ENCODE measurements around the gene MINDY4.

The MINDY4 gene

GRCh38 chr7:30787486-30787885 lies 16.3 kb downstream of the MINDY4 start:
- Histone ChIP-seq H3K36me3 (ENCODE audit: insufficient read depth, insufficient read length, low read length) (peaks cover 74% of the 10 kb centered on the region), H3K4me3 (ENCODE audit: insufficient read length, low read depth) (no peak overlapping the region), H3K4me1 (ENCODE audit: insufficient read depth, insufficient read length) (no peaks in the 10 kb centered on the region), H3K9ac (ENCODE audit: insufficient read length, low read depth) (no peak overlapping the region), H3K9me3 (ENCODE audit: insufficient read depth, low read length) (no peaks in the 10 kb centered on the region), H3K27me3 (ENCODE audit: insufficient read depth, insufficient read length) (no peaks in the 10 kb centered on the region)
- TF ChIP-seq ZNF274 (IDR thresholded peaks at IDR 0.05; ENCODE audit: low read depth, low read length) (no peak), YY1 (IDR thresholded peaks at IDR 0.05; ENCODE audit: insufficient read depth, insufficient read length) (no peak)
- no peak for DNase-seq (ENCODE audit: low read depth, low spot score)

- no peak for DNase-seq (ENCODE audit: low read depth, low spot score)
- Histone ChIP-seq H3K4me3 (ENCODE audit: insufficient read length, low read depth) (no peak overlapping the region), H3K4me1 (ENCODE audit: insufficient read depth, insufficient read length) (no peaks in the 10 kb centered on the region), H3K36me3 (ENCODE audit: insufficient read depth, insufficient read length, low read length) (peaks cover 67% of the 10 kb centered on the region), H3K27me3 (ENCODE audit: insufficient read depth, insufficient read length) (no peaks in the 10 kb centered on the region), H3K9ac (ENCODE audit: insufficient read length, low read depth) (no peak overlapping the region), H3K9me3 (ENCODE audit: insufficient read depth, low read length) (no peaks in the 10 kb centered on the region)
- TF ChIP-seq SUZ12 (IDR thresholded peaks at IDR 0.05; ENCODE audit: extremely low read depth, insufficient read depth, insufficient read length) (no peak), ZNF274 (IDR thresholded peaks at IDR 0.05; ENCODE audit: low read depth, low read length) (no peak), YY1 (IDR thresholded peaks at IDR 0.05; ENCODE audit: insufficient read depth, insufficient read length) (no peak)
These were observed 17.6 kb downstream of the MINDY4 start for GRCh38 chr7:30788640-30789333.

- Histone ChIP-seq H3K36me3 (ENCODE audit: insufficient read depth, insufficient read length, low read length) (peaks cover 67% of the 10 kb centered on the region), H3K9me3 (ENCODE audit: insufficient read depth, low read length) (no peaks in the 10 kb centered on the region), H3K4me1 (ENCODE audit: insufficient read depth, insufficient read length) (no peaks in the 10 kb centered on the region), H3K4me3 (ENCODE audit: insufficient read length, low read depth) (no peak overlapping the region), H3K27me3 (ENCODE audit: insufficient read depth, insufficient read length) (no peaks in the 10 kb centered on the region), H3K9ac (ENCODE audit: insufficient read length, low read depth) (no peak overlapping the region)
- no peak for DNase-seq (ENCODE audit: low read depth, low spot score)
- TF ChIP-seq SUZ12 (IDR thresholded peaks at IDR 0.05; ENCODE audit: extremely low read depth, insufficient read depth, insufficient read length) (no peak), YY1 (IDR thresholded peaks at IDR 0.05; ENCODE audit: insufficient read depth, insufficient read length) (no peak), ZNF274 (IDR thresholded peaks at IDR 0.05; ENCODE audit: low read depth, low read length) (no peak)
These were observed 18.1 kb downstream of the MINDY4 start for GRCh38 chr7:30789334-30789711.

- H3K9ac ChIP-seq (ENCODE audit: insufficient read length, low read depth): no peak overlapping the region
- no peak overlapping the region for H3K4me3 ChIP-seq (ENCODE audit: insufficient read length, low read depth)
- H3K4me1 ChIP-seq (ENCODE audit: insufficient read depth, insufficient read length): no peaks in the 10 kb centered on the region
- no peaks in the 10 kb centered on the region for H3K27me3 ChIP-seq (ENCODE audit: insufficient read depth, insufficient read length)
- TF ChIP-seq ZNF274 (IDR thresholded peaks at IDR 0.05; ENCODE audit: low read depth, low read length): no peak
- TF ChIP-seq YY1 (IDR thresholded peaks at IDR 0.05; ENCODE audit: insufficient read depth, insufficient read length): no peak
- no peak for TF ChIP-seq SUZ12 (IDR thresholded peaks at IDR 0.05; ENCODE audit: extremely low read depth, insufficient read depth, insufficient read length)
- no peak for DNase-seq (ENCODE audit: low read depth, low spot score)
- H3K36me3 ChIP-seq (ENCODE audit: insufficient read depth, insufficient read length, low read length): peaks cover 63% of the 10 kb centered on the region
- H3K9me3 ChIP-seq (ENCODE audit: insufficient read depth, low read length): no peaks in the 10 kb centered on the region
These were observed 19.1 kb downstream of the MINDY4 start for GRCh38 chr7:30790356-30790755.

- Histone ChIP-seq H3K27me3 (ENCODE audit: insufficient read depth, insufficient read length) (no peaks in the 10 kb centered on the region), H3K4me3 (ENCODE audit: insufficient read length, low read depth) (no peak overlapping the region), H3K4me1 (ENCODE audit: insufficient read depth, insufficient read length) (no peaks in the 10 kb centered on the region), H3K9me3 (ENCODE audit: insufficient read depth, low read length) (no peaks in the 10 kb centered on the region), H3K36me3 (ENCODE audit: insufficient read depth, insufficient read length, low read length) (peaks cover 57% of the 10 kb centered on the region), H3K9ac (ENCODE audit: insufficient read length, low read depth) (no peak overlapping the region)
- no peak for DNase-seq (ENCODE audit: low read depth, low spot score)
- TF ChIP-seq ZNF274 (IDR thresholded peaks at IDR 0.05; ENCODE audit: low read depth, low read length) (no peak), YY1 (IDR thresholded peaks at IDR 0.05; ENCODE audit: insufficient read depth, insufficient read length) (no peak), SUZ12 (IDR thresholded peaks at IDR 0.05; ENCODE audit: extremely low read depth, insufficient read depth, insufficient read length) (no peak)
These were observed 19.9 kb downstream of the MINDY4 start for GRCh38 chr7:30791114-30791513.

GRCh38 chr7:30795161-30795948 lies 24.1 kb downstream of the MINDY4 start:
- H3K4me1 ChIP-seq (ENCODE audit: insufficient read depth, insufficient read length): no peaks in the 10 kb centered on the region
- no peak overlapping the region for H3K4me3 ChIP-seq (ENCODE audit: insufficient read length, low read depth)
- DNase-seq (ENCODE audit: low read depth, low spot score): no peak
- no peaks in the 10 kb centered on the region for H3K27me3 ChIP-seq (ENCODE audit: insufficient read depth, insufficient read length)
- no peaks in the 10 kb centered on the region for H3K9me3 ChIP-seq (ENCODE audit: insufficient read depth, low read length)
- H3K36me3 ChIP-seq (ENCODE audit: insufficient read depth, insufficient read length, low read length): peaks cover 37% of the 10 kb centered on the region
- no peak overlapping the region for H3K9ac ChIP-seq (ENCODE audit: insufficient read length, low read depth)
- TF ChIP-seq SUZ12 (IDR thresholded peaks at IDR 0.05; ENCODE audit: extremely low read depth, insufficient read depth, insufficient read length): no peak
- no peak for TF ChIP-seq ZNF274 (IDR thresholded peaks at IDR 0.05; ENCODE audit: low read depth, low read length)

GRCh38 chr7:30796105-30796869 lies 25.1 kb downstream of the MINDY4 start:
- Histone ChIP-seq H3K4me1 (ENCODE audit: insufficient read depth, insufficient read length) (peaks cover 2% of the 10 kb centered on the region), H3K9me3 (ENCODE audit: insufficient read depth, low read length) (no peaks in the 10 kb centered on the region), H3K36me3 (ENCODE audit: insufficient read depth, insufficient read length, low read length) (peaks cover 37% of the 10 kb centered on the region), H3K27me3 (ENCODE audit: insufficient read depth, insufficient read length) (no peaks in the 10 kb centered on the region), H3K9ac (ENCODE audit: insufficient read length, low read depth) (no peak overlapping the region), H3K4me3 (ENCODE audit: insufficient read length, low read depth) (no peak overlapping the region)
- DNase-seq (ENCODE audit: low read depth, low spot score): no peak
- no peak for TF ChIP-seq YY1 (IDR thresholded peaks at IDR 0.05; ENCODE audit: insufficient read depth, insufficient read length)
- no peak for TF ChIP-seq ZNF274 (IDR thresholded peaks at IDR 0.05; ENCODE audit: low read depth, low read length)
- TF ChIP-seq SUZ12 (IDR thresholded peaks at IDR 0.05; ENCODE audit: extremely low read depth, insufficient read depth, insufficient read length): no peak

Data from NT2/D1 (cell line).